ENCODE measurements around the gene ULBP1. TPM values are rescaled to one million over a fixed set of nuclear protein-coding genes. Genes with fewer than 3 reads are reported as not detected.
"Not testable (repeated sequence)": the region's sequence is repeated elsewhere in the genome, so short reads cannot be mapped to it uniquely, and the experiment has no call there.

The ULBP1 gene
- total and polyA plus RNA-seq, 8 donors, result 0.02 to 1.3 (median 0.09) TPM; not detected in 3

DNA sequence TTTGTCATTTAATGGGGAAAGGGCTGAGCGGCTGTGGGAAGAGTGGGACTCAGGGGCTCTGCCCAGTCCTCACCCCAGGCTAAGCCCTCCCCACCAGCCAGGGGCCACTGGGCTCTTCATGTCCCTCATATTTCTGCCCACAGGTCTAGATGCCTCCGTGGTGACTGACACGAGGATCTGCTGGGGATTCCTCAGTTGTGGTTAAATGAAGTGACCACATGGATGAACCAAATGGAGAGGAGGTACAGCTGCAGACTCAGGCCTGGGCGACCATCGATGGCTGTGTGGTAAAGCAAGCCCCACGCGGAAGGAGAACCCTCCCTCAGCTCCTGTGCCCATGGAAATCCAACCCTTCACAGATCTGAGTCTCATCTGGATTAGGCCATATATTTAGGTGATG is 32.2 kb downstream of the ULBP1 start:
- DNase-seq (no peak), FAIRE-seq (no peak), ATAC-seq (no peak)
- Histone ChIP-seq H3K36me3 (no peaks in the 10 kb centered on the region), H3K4me1 (peaks cover 0 to 5% (median 0%) of the 10 kb centered on the region in 3 donors), H3K27me3 (peaks cover 0 to 16% (median 3%) of the 10 kb centered on the region in 4 donors), H3K4me3 (no peak overlapping the region), H3K9me3 (no peaks in the 10 kb centered on the region), H3K27ac (no peak overlapping the region)
- intact Hi-C loops (cut with DNase I), result no loop called here
- TF ChIP-seq, protein P1, sequence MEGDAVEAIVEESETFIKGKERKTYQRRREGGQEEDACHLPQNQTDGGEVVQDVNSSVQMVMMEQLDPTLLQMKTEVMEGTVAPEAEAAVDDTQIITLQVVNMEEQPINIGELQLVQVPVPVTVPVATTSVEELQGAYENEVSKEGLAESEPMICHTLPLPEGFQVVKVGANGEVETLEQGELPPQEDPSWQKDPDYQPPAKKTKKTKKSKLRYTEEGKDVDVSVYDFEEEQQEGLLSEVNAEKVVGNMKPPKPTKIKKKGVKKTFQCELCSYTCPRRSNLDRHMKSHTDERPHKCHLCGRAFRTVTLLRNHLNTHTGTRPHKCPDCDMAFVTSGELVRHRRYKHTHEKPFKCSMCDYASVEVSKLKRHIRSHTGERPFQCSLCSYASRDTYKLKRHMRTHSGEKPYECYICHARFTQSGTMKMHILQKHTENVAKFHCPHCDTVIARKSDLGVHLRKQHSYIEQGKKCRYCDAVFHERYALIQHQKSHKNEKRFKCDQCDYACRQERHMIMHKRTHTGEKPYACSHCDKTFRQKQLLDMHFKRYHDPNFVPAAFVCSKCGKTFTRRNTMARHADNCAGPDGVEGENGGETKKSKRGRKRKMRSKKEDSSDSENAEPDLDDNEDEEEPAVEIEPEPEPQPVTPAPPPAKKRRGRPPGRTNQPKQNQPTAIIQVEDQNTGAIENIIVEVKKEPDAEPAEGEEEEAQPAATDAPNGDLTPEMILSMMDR (IDR thresholded peaks at IDR 0.05), result no peak
- 76 to 90% methylated on average over 7 of the region's 7 CpGs for WGBS, 2 donors

DNA sequence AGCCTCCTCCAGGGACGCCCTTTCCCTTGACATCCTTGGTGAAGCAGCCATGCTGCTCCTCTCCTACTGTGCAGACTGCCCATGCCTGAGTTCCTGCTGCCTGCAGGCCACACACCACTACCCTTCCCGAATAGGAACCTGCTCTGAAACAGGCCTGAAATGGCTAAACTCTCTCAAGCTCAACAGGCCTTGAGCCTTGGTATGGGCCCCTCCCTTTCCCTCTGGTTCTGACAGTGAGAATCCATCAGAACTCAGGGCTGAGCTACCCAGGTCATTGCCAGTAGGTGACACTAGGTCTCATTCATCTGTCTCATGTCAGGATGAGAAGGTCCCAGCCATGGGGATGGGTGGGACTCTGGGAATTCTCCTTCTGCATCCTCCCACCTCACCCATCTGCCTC is 35.9 kb downstream of the ULBP1 start:
- intact Hi-C loops (cut with DNase I), result no loop called here
- H3K4me3 ChIP-seq, result no peak overlapping the region
- ATAC-seq (no peak), DNase-seq (no peak), FAIRE-seq (no peak)
- no peaks in the 10 kb centered on the region for H3K9me3 ChIP-seq
- TF ChIP-seq, protein P1 (IDR thresholded peaks at IDR 0.05), result no peak
- H3K36me3 ChIP-seq, result no peaks in the 10 kb centered on the region
- H3K27ac ChIP-seq, result no peak overlapping the region
- peaks cover 0 to 3% (median 1%) of the 10 kb centered on the region in 4 donors for H3K27me3 ChIP-seq
- WGBS, 2 donors, result 65 to 73% methylated on average over 2 of the region's 2 CpGs
- peaks cover 0 to 4% (median 0%) of the 10 kb centered on the region in 3 donors for H3K4me1 ChIP-seq

DNA sequence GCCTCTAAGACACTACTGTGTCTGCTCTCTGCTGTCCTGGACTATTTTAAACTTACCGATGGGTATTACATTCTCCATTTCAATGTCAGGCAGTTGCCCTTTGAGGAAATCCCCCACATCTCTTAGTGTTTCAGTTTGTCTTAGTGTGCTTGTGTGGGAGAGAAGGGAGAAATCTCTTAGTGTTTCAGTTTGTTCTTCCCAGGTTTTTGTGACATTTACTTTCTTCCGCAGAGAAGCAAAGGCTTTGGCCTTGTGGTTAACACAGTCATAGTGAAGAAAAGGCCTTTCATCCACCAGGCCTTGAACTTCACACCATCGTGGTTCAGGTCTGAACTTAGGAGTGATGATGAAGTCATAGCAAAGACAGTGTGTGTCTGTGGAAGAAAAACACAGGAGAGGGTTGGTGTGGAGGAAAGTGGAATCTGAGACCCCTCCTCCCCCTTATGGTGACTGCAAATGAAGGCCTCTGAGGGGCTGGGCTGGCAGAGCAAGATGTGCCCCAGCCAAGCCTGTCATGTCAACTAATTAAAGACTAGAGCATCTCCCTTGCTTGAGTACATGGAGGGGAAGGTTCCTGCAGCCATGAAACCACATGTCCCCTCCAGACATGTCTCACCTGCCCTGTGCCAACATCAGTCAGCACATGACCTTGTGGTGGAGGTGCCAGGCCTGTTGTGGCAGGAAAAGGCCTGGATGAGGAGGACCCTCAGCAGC is 37.7 kb downstream of the ULBP1 start:
- TF ChIP-seq, protein P1 (IDR thresholded peaks at IDR 0.05), result no peak
- DNase-seq, result no peak
- Histone ChIP-seq H3K27me3 (no peaks in the 10 kb centered on the region), H3K4me3 (no peak overlapping the region), H3K27ac (no peak overlapping the region), H3K4me1 (peaks cover 0 to 4% (median 0%) of the 10 kb centered on the region in 3 donors), H3K9me3 (no peaks in the 10 kb centered on the region), H3K36me3 (no peaks in the 10 kb centered on the region)
- no peak for ATAC-seq
- no peak for FAIRE-seq
- intact Hi-C loops (cut with DNase I), result no loop called here
- WGBS, 2 donors, result 72 to 81% methylated on average over 3 of the region's 3 CpGs

DNA sequence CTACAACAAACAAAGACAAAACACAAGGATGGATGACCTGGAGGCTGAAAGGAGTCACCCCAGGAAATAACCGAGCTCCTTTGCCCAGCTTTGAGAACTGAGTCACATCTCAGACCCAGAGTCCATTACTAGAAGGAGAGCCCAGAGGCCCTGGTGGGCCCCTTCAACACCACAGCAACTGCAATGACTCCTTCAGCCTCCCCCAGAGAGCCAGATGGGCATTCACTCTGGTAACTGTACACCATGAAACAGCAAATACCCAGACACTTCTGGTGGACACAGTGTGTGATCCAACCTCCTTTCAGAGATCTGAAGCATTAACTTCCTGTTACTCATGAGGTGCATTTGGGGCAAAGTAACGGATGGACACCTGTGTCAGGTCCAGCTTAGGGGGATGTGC is 39.0 kb downstream of the ULBP1 start:
- no peak for ATAC-seq
- no peaks in the 10 kb centered on the region for H3K27me3 ChIP-seq
- no peak overlapping the region for H3K27ac ChIP-seq
- no peak for FAIRE-seq
- H3K36me3 ChIP-seq, result no peaks in the 10 kb centered on the region
- DNase-seq, result no peak
- WGBS, 2 donors, result 88 to 92% methylated on average over 2 of the region's 2 CpGs
- H3K4me3 ChIP-seq, result no peak overlapping the region
- TF ChIP-seq, protein P1 (IDR thresholded peaks at IDR 0.05), result no peak
- intact Hi-C loops (cut with DNase I), result no loop called here
- H3K9me3 ChIP-seq, result no peaks in the 10 kb centered on the region
- peaks cover 0 to 4% (median 0%) of the 10 kb centered on the region in 3 donors for H3K4me1 ChIP-seq

DNA sequence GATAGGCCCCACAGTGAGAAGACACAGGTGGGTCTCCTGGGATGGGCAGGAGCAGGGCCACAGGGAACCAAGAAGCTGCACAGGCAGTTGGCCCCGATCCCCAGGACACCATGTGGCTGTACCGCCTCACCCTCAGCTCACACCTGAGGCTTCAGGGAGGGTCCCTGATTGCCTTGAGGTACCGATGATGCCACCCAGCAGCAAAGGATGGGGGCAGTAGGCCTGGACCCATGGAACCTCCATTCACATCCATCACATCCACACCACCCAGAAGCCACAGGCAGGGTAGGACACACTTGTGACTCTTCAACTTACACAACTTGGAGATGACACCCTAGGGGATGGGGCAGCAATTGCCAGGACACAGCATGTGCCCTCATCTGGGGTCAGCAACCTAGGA is 39.9 kb downstream of the ULBP1 start:
- FAIRE-seq; intact Hi-C loops (cut with DNase I); H3K27ac ChIP-seq; H3K4me1 ChIP-seq; H3K9me3 ChIP-seq; ATAC-seq; H3K36me3 ChIP-seq; H3K27me3 ChIP-seq; H3K4me3 ChIP-seq: not testable (repeated sequence)
- 77 to 95% methylated on average over 3 of the region's 3 CpGs for WGBS, 2 donors
- DNase-seq, result peak in 1 of 6 donors; percentile 35
